H9 (cell line): ENCODE measurements around the gene ZNG1F. TPM values are rescaled to one million over a fixed set of nuclear protein-coding genes. Genes with fewer than 3 reads are reported as not detected.
"Not testable (repeated sequence)": the region's sequence is repeated elsewhere in the genome, so short reads cannot be mapped to it uniquely, and the experiment has no call there.

Experiments
- DNase-seq: peaks from one replicate; pipeline ENCODE4 v3.0.0-alpha.2; 2017
- H2AFZ ChIP-seq: one replicate; pipeline ENCODE4 v1.6.1; 2013; ENCODE audit warnings: mild to moderate bottlenecking, low read length, control low read depth, moderate library complexity
- H2AK5ac ChIP-seq: 2 replicates; pipeline ENCODE4 v1.6.1; 2013; ENCODE audit warnings: low read length, control low read depth, mixed read lengths; ENCODE audit not compliant: insufficient read length
- H2BK120ac ChIP-seq: one replicate; pipeline ENCODE4 v1.6.1; 2013; ENCODE audit warnings: low read depth, mild to moderate bottlenecking, low read length, control low read depth, inconsistent platforms; ENCODE audit not compliant: poor library complexity, severe bottlenecking
- H2BK12ac ChIP-seq: 2 replicates; pipeline ENCODE4 v1.6.1; 2013; ENCODE audit warnings: low read length, control low read depth, mixed read lengths, low read depth; ENCODE audit not compliant: insufficient read length
- H2BK15ac ChIP-seq: 2 replicates; pipeline ENCODE4 v1.6.1; 2013; ENCODE audit warnings: low read depth, low read length, control low read depth
- H2BK20ac ChIP-seq: one replicate; pipeline ENCODE4 v1.6.1; 2013; ENCODE audit warnings: low read depth, mild to moderate bottlenecking, low read length, control low read depth, inconsistent platforms; ENCODE audit not compliant: poor library complexity, severe bottlenecking
- H2BK5ac ChIP-seq: 2 replicates; pipeline ENCODE4 v1.6.1; 2013; ENCODE audit warnings: low read length, control low read depth, mixed read lengths; ENCODE audit not compliant: insufficient read length
- H3K14ac ChIP-seq: 2 replicates; pipeline ENCODE4 v1.6.1; 2013; ENCODE audit warnings: low read length, control low read depth; ENCODE audit not compliant: insufficient read depth
- H3K18ac ChIP-seq: 2 replicates; pipeline ENCODE4 v1.6.1; 2013; ENCODE audit warnings: low read depth, mild to moderate bottlenecking, mixed read lengths, low read length, control low read depth; ENCODE audit not compliant: insufficient read length
- H3K23ac ChIP-seq: 2 replicates; pipeline ENCODE4 v1.6.1; 2013; ENCODE audit warnings: low read length, control low read depth, mixed read lengths, low read depth; ENCODE audit not compliant: insufficient read length
- H3K23me2 ChIP-seq: 2 replicates; pipeline ENCODE4 v1.6.1; 2013; ENCODE audit warnings: low read depth, mild to moderate bottlenecking, mixed read lengths, low read length, control low read depth; ENCODE audit not compliant: insufficient read length, poor library complexity, severe bottlenecking
- H3K27ac ChIP-seq: 2 replicates; pipeline ENCODE4 v1.5.1; 2013; ENCODE audit warnings: low read length, control low read depth, mixed read lengths, low read depth; ENCODE audit not compliant: insufficient read length
- H3K27me3 ChIP-seq: 2 replicates; pipeline ENCODE4 v1.6.1; 2013; ENCODE audit warnings: low read length, control low read depth, inconsistent platforms; ENCODE audit not compliant: insufficient read depth
- H3K4ac ChIP-seq: 2 replicates; pipeline ENCODE4 v1.6.1; 2013; ENCODE audit warnings: low read depth, mild to moderate bottlenecking, control low read depth, inconsistent platforms, low read length, moderate library complexity
- H3K4me1 ChIP-seq: 2 replicates; pipeline ENCODE4 v1.6.1; 2013; ENCODE audit warnings: low read length, control low read depth, inconsistent platforms; ENCODE audit not compliant: insufficient read depth
- H3K4me2 ChIP-seq: 2 replicates; pipeline ENCODE4 v1.6.1; 2013; ENCODE audit warnings: low read length, control low read depth, mixed read lengths; ENCODE audit not compliant: insufficient read length, insufficient read depth
- H3K56ac ChIP-seq: 2 replicates; pipeline ENCODE4 v1.6.1; 2013; ENCODE audit warnings: low read depth, mild to moderate bottlenecking, mixed read lengths, low read length, control low read depth; ENCODE audit not compliant: insufficient read length
- H3K79me1 ChIP-seq: 2 replicates; pipeline ENCODE4 v1.6.1; 2013; ENCODE audit warnings: low read depth, mild to moderate bottlenecking, moderate library complexity, low read length, control low read depth, inconsistent platforms; ENCODE audit not compliant: insufficient read depth, poor library complexity, severe bottlenecking
- H3K79me2 ChIP-seq: 2 replicates; pipeline ENCODE4 v1.6.1; 2013; ENCODE audit warnings: low read length, control low read depth, inconsistent platforms; ENCODE audit not compliant: insufficient read depth
- H3K9ac ChIP-seq: 2 replicates; pipeline ENCODE4 v1.6.1; 2013; ENCODE audit warnings: low read length, control low read depth, mixed read lengths; ENCODE audit not compliant: insufficient read length; ENCODE audit errors: extremely low read depth
- H3K9me3 ChIP-seq: one replicate; pipeline ENCODE4 v1.6.1; 2013; ENCODE audit warnings: low read depth, low read length, inconsistent platforms; ENCODE audit not compliant: control insufficient read depth
- H3T11ph ChIP-seq: one replicate; pipeline ENCODE4 v1.6.1; 2013; ENCODE audit warnings: mild to moderate bottlenecking, low read length, control low read depth, inconsistent platforms
- H4K20me1 ChIP-seq: one replicate; pipeline ENCODE4 v1.6.1; 2013; ENCODE audit not compliant: control insufficient read depth, insufficient read length, insufficient read depth
- H4K5ac ChIP-seq: 2 replicates; pipeline ENCODE4 v1.6.1; 2013; ENCODE audit warnings: low read depth, mild to moderate bottlenecking, mixed read lengths, low read length, control low read depth; ENCODE audit not compliant: insufficient read length
- H4K8ac ChIP-seq: replicated peaks from 2 replicates; pipeline ENCODE4 v1.6.1; 2013; ENCODE audit warnings: low read length, control low read depth, mixed read lengths, low read depth; ENCODE audit not compliant: insufficient read length
- H4K91ac ChIP-seq: 2 replicates; pipeline ENCODE4 v1.6.1; 2013; ENCODE audit warnings: low read depth, mild to moderate bottlenecking, moderate library complexity, mixed read lengths, low read length, control low read depth; ENCODE audit not compliant: insufficient read length
- H3K27ac Mint-ChIP-seq, 3 experiments: 2 replicates in 2 of 3; 3 replicates in 1 of 3; pipeline ENCODE4 v1.8.0; 2020 to 2021; ENCODE audit warnings: mixed read lengths in 3 of 3, mild to moderate bottlenecking in 1 of 3, moderate library complexity in 1 of 3
- H3K27me3 Mint-ChIP-seq: 2 replicates; pipeline ENCODE4 v1.8.0; 2021; ENCODE audit warnings: low read depth, mild to moderate bottlenecking, moderate library complexity, mixed read lengths
- H3K36me3 Mint-ChIP-seq, 3 experiments: 2 replicates in 2 of 3; 3 replicates in 1 of 3; pipeline ENCODE4 v1.8.0; 2020 to 2021; ENCODE audit warnings: low read depth in 3 of 3, mixed read lengths in 3 of 3; ENCODE audit not compliant: insufficient read depth in 1 of 3
- H3K4me1 Mint-ChIP-seq, 2 experiments: 2 replicates each; pipeline ENCODE4 v1.8.0; 2020; ENCODE audit warnings: mixed read lengths in 2 of 2
- H3K4me3 Mint-ChIP-seq, 2 experiments: 2 replicates in 1 of 2; 3 replicates in 1 of 2; pipeline ENCODE4 v1.8.0; 2020 to 2021; ENCODE audit warnings: mild to moderate bottlenecking in 2 of 2, mixed read lengths in 2 of 2, moderate library complexity in 1 of 2
- H3K9me3 Mint-ChIP-seq, 2 experiments: 2 replicates in 1 of 2; 3 replicates in 1 of 2; pipeline ENCODE4 v1.8.0; 2020; ENCODE audit warnings: mild to moderate bottlenecking in 2 of 2, mixed read lengths in 2 of 2, moderate library complexity in 1 of 2
- WGBS: extraction: QIAGEN DNeasy Blood & Tissue Kit; methylation state at CpG from one replicate; pipeline ENCODE4 v1.1.7; 2013; ENCODE audit warnings: missing lambda C conversion rate, low lambda C conversion rate, mixed read lengths; ENCODE audit not compliant: insufficient read length; ENCODE audit errors: extremely low coverage; 5-methylcytosine and 5-hydroxymethylcytosine counted together
- total RNA-seq: library from RNA; stranded (reverse); gene quantifications from 2 replicates; pipeline ENCODE4 v1.2.1, GENCODE V29; 2021

The ZNG1F gene
- total RNA-seq, 1 experiment from 2014 or later = 13.4 TPM

DNA sequence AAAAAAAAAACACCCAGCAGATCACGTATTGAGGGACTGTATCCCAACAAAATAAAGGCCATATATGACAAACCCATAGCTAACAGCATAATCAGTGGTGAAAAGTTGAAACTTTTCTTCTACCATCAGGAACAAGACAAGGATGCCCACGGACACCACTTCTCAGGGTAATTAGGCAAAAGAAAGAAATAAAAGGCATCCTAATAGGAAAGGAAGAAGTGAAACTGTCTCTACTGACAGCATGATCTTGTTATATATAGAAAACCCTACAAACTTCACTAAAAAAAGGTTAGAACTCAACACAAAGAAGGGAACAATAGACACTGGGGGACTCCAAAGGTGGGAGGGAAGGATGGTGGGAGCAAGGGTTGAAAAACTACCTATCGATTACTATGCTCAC is 102.9 kb downstream of the ZNG1F start:
- H4K91ac ChIP-seq, H2BK12ac ChIP-seq, H3K23ac ChIP-seq, H3T11ph ChIP-seq, H2AFZ ChIP-seq, H3K4me2 ChIP-seq, H4K5ac ChIP-seq, H3K4me1 Mint-ChIP-seq, H3K4me3 Mint-ChIP-seq, H3K9me3 ChIP-seq, H3K14ac ChIP-seq, H2BK20ac ChIP-seq, H3K4ac ChIP-seq, H3K18ac ChIP-seq, H2AK5ac ChIP-seq, H3K27ac ChIP-seq, H4K8ac ChIP-seq, H3K23me2 ChIP-seq, H3K36me3 Mint-ChIP-seq, H2BK120ac ChIP-seq, DNase-seq, H3K4me1 ChIP-seq, H2BK15ac ChIP-seq, H3K27me3 ChIP-seq, H2BK5ac ChIP-seq, H3K56ac ChIP-seq, H3K79me1 ChIP-seq, H3K79me2 ChIP-seq, H3K27ac Mint-ChIP-seq, H4K20me1 ChIP-seq, H3K9ac ChIP-seq: not testable (repeated sequence)
- Mint-ChIP-seq H3K9me3 (peaks cover 18 to 20% of the 10 kb centered on the region in 2 experiments), H3K27me3 (peaks cover 67% of the 10 kb centered on the region)
- no CpG with 5 or more reads among the region's 3 CpGs for WGBS

DNA sequence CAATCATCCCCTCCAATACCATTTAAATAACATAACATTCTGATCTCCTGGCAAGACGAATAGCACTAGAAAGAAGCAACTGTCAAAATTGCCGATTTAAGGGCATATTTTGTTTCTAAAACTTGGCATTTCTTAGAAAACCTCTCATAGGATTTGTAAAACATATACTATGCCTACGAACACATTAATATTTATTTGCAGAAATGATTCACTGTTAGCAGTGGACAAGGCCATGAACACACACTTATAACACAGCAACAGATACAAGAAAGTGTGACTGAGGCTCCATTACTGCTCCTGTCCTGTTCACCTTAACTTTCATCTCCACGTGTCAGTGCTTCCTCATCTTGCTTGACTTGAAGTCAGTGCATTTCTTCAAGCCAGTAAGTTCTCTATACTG is 106.8 kb downstream of the ZNG1F start:
- not testable (repeated sequence) for H3K36me3 Mint-ChIP-seq, H2AK5ac ChIP-seq, H3K27ac ChIP-seq, H4K91ac ChIP-seq, H4K5ac ChIP-seq, H3K4me2 ChIP-seq, H3K79me2 ChIP-seq, H3K23me2 ChIP-seq, H2BK5ac ChIP-seq, H3K23ac ChIP-seq, H3K18ac ChIP-seq, H3K4ac ChIP-seq, H4K8ac ChIP-seq, H3K79me1 ChIP-seq, H2BK120ac ChIP-seq, H2BK15ac ChIP-seq, H3K14ac ChIP-seq, H3K4me3 Mint-ChIP-seq, H3K9ac ChIP-seq, H3K56ac ChIP-seq, H3K4me1 ChIP-seq, H2BK12ac ChIP-seq, H3K4me1 Mint-ChIP-seq, H2BK20ac ChIP-seq, H3K9me3 ChIP-seq, H3K27ac Mint-ChIP-seq, DNase-seq, H3T11ph ChIP-seq, H4K20me1 ChIP-seq, H2AFZ ChIP-seq
- Mint-ChIP-seq H3K27me3 (peaks cover 56% of the 10 kb centered on the region), H3K9me3 (peaks cover 13 to 14% of the 10 kb centered on the region in 2 experiments)
- peaks cover 15% of the 10 kb centered on the region; the same call in 1 of the 2 replicates for H3K27me3 ChIP-seq
- no CpG with 5 or more reads among the region's 4 CpGs for WGBS
